ENCODE measurements around the gene ABHD2.
"Not testable (repeated sequence)": the region's sequence is repeated elsewhere in the genome, so short reads cannot be mapped to it uniquely, and the experiment has no call there.

Gene ABHD2

GRCh38 chr15:89227425-89227824 lies 139.2 kb downstream of the ABHD2 start:
- DNase-seq (ENCODE audit: low read depth in 2 of 2) = no peak

DNA sequence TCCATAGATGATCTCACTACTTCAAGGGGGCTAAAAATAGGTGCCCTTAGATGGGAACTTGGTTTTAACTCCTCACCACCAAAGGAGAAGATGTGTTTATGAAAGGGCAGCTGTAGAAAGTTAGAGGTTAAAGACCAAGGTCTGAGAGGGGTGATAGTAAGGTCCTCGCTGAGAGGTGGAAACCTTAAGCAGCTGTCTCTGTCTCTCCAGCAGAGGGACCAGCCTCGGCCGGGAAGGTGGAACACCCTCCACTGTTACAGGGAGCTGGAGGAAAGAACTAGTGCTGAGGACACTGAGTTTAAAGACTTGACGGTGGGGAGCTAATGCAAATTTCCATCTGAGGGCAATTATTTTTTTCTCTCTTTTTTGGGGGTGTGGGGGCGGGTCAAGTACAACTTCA lies 142.0 kb downstream of the ABHD2 start:
- no peak for DNase-seq (ENCODE audit: low read depth in 2 of 2)

GRCh38 chr15:89231832-89232231 lies 143.6 kb downstream of the ABHD2 start:
- DNase-seq (ENCODE audit: low read depth in 2 of 2) = no peak

GRCh38 chr15:89239883-89240810 lies 151.9 kb downstream of the ABHD2 start:
- DNase-seq (ENCODE audit: low read depth in 2 of 2) = not testable (repeated sequence)

DNA sequence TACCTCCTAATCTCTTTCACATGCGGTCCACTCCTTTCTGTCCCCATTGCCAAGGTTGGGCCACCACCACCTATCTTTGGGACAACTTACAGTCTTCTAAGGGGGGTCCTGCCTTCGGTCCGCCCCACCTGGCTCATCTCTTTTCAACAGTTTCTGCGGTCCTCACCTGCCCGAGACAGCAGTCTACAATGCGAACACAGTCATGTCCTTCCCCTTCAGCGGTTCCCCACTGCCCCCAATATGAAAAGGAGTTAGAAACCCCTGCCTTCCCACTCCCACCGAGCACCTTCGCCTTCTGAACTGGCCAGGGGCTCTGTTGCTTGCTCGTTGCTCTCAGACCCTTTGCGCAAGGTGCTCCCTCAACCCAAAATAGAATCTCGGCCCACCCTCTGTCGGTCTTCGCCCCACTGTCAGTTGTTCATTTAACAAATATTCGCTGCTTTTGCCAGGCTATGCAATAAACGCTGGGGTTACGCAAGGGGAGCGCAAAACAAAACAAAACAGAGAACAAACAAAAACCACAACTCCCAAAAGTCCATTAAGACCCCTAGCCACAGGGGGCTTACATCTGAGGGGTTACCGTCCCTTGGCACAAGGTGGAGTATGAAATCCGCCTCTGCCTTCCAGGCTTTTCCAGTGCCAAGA lies 154.9 kb downstream of the ABHD2 start:
- no peak for DNase-seq (ENCODE audit: low read depth in 2 of 2)

- peak; percentile 97 to 99 for DNase-seq (ENCODE audit: low read depth in 2 of 2)
These were observed 155.7 kb downstream of the ABHD2 start, which contains the start of gene FANCI for GRCh38 chr15:89243691-89244573. Gene FANCI, plus strand, starts transcription at chr15:89243979. Its CDS starts 3,669 bp downstream, at chr15:89247648.

DNA sequence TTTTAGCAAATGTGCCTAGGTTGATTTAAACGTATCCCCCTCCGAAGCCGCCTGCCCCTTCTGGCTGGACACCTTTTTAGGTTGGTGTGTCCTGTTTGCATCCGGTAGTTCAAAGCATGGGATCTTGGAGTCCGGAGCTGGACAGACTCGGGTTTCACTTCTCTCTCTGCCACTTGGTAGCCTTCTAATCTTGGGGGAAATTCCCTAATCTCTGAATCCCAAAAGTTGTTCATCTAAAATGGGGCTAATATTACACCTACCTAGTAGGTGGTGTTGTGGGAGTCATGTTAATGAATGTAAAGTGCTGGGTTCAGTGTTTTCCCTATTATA lies 156.3 kb downstream of the ABHD2 start:
- no peak for DNase-seq (ENCODE audit: low read depth in 2 of 2)

GRCh38 chr15:89247446-89247845 lies 159.2 kb downstream of the ABHD2 start:
- DNase-seq (ENCODE audit: low read depth in 2 of 2) = no peak

DNA sequence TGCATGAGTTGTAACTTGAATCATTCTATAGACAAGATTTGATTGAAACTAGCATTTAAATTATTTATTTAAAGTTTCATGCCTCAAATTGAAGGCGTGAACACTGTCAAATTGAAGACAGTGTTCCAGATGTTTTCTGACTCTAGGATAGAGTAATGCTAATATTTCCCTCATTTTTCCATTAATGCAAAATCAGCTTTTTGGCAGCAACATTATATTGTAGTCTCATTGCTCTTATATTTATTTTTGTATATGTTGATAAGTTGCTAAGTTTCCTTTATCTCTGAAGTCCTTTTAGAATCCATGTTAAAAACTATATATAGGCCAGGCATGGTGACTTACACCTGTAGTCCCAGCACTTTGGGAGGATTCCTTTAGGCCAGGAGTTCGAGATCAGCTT lies 160.3 kb downstream of the ABHD2 start:
- no peak for DNase-seq (ENCODE audit: low read depth in 2 of 2)

DNA sequence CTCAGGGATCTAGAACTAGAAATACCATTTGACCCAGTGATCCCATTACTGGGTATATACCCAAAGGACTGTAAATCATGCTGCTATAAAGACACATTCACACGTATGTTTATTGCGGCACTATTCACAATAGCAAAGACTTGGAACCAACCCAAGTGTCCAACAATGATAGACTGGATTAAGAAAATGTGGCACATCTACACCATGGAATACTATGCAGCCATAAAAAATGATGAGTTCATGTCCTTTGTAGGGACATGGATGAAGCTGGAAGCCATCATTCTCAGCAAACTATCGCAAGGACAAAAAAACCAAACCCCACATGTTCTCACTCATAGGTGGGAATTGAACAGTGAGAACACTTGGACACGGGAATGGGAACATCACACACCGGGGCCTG lies 161.9 kb downstream of the ABHD2 start:
- DNase-seq (ENCODE audit: low read depth in 2 of 2) = not testable (repeated sequence)
